Stimulated activated naive CD8-positive, alpha-beta T cell treated with anti-CD3 and anti-CD28 coated beads, Interleukin-15, Interleukin-2, amounts not matched to agents 100 U/mL and 50 U/mL, for 24 hours (primary cell): ENCODE measurements around the gene CHAF1A.
A peak's percentile ranks its signal among the peaks of the same experiment; 100 is the strongest.

Source experiments
- ATAC-seq: fragments of 150-1000 bp; cut with Tn5 transposase; one replicate; pipeline ENCODE4 v1.10.0; 2021
- DNase-seq: peaks from one replicate; pipeline ENCODE4 v3.0.0; 2021

The CHAF1A gene

DNA sequence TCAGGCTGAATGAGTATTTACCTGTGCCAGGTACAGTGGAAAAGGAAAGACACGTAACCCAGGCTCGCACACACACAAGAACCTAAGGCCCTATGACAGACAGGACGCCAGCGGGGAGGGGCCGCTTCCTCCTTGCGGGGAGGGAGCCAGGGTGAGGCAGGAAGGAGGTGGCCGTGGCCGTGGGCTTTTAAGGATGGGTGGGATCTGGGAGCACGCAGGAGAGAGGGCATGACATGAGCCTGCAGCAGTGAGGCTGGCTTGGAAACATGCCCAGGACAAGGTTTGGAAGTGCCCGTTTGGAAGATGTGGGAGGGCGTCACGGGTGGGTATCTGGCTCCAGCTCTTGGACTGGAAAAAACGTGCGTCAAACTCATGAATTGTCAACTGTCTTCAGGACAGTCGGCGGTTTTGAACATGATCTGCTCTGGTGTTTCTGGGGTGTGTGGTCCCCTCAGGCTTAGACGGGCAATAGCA lies 22.1 kb upstream of the CHAF1A start:
- peak; percentile 44 for ATAC-seq
- DNase-seq = peak; percentile 61

DNA sequence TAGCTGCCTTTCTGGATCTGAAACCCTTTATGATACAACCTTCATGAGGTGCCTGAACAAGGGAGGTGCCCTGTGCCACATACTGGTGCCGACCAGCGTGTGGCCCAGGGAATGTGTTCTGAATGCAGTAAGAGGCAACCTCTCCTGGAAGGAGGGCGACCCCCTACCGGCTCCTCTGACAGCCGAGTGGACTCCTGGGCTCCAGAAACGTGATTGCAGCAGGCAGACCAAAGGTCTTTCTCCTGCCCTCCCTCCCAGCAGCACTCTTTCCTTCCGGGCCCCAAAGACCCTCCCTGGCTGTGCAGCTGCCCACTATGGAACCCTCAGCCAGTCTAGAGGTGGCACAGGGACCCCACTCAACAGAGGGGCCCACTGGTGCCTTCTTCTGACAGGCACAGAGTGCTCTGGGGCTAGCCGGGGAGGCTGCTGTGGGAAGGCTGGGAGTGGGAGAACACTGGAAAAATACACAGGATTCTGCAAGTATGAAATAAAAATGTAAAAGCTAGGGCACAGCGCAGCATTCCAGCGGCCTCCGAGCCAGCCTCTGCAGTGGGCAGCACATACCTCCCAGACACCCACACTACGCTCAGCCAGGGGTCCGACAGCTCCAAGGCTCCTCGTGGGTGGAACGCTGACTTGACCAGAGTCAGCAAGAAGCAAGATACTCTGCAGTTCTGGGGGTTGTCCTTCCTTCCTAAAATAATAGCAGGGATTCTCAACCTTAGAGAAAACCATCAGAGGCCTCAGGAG lies 17.0 kb upstream of the CHAF1A start:
- DNase-seq = no peak
- no peak for ATAC-seq

DNA sequence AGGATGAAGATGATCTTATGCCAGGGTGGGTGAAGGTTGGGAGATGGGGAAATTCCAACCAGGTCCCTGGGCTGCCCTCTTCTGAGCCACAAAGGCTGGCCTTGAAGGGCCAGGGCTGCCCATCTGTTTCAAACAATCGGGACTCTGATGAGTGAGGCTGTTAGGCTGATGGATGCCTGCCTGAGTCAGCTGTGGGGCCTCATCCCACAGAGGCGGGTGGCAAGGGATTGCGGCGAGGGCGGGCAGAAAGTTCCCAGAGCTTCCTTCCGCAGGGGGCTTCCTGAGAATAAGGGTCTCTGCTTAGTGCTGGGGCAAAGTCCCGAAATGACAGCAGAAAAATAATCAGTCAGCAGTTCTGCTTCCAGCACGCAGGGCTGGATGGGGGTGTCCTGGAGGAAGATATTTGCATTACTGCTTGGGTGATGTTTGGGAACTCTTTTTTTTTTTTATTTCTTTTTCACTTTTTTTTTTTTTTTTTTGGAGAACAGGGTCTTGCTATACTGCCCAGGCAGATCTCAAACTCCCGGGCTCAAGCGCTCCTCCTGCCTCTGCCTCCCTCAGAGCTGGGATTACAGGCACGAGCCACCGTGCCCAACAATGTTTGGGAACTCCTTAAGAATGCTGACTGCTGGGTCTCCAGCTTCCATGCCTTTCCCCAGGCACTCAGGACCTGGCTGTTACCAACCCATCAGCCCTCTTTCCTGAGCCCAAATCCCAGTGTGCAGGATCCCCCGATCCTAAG lies 16.2 kb upstream of the CHAF1A start:
- DNase-seq (no peak), ATAC-seq (no peak)

DNA sequence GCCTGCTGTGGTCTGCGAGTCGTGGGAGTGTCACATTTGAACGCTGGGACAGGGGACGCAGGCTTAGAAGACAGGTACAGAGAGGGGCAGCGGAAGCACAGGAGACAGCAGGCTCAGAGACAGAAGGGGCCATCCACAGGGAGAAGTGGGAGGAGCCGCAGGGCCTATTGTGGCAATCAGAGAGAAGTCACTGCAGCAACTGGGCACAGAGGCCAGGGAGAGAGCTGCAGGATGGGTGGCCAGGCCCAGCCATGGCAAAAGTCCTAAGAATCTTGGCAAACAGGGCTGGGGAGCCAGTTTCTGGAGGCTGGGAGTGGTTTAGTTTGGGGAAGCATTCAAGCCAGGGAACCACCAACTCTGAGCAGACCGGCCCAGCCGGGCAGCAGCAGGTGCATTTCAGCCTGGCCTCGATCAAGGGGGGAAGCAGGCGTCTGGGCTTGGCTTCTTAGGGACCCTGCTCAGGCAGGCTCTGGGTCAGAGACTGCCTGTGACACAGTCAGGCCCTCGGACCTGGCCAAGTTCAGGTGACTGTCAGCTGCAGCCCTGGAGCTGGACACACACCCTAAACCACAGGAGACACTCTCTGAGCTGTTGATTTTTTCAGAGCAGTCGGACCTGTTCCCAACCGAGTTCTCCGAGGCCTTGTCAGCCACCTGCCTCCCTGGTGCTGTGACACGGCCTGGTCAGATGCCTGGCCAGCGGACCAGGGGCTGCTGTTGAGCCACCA lies 13.9 kb upstream of the CHAF1A start:
- DNase-seq = no peak
- no peak for ATAC-seq

DNA sequence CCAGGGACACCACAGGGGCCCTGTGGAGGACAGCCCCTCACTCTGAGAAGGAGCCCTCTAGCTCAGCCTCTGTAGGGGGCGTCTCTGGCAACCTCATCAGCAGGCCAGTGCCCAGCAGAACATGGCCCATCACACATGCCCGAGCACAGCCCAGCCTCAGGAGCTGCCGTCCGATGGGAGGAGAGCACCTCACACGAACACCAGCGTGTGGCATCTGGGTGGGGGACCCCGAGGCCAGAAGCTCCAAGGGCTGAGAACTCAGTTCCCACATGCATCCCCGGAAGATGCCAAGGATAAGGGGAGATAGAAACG lies 13.4 kb upstream of the CHAF1A start:
- DNase-seq = no peak
- ATAC-seq = no peak

DNA sequence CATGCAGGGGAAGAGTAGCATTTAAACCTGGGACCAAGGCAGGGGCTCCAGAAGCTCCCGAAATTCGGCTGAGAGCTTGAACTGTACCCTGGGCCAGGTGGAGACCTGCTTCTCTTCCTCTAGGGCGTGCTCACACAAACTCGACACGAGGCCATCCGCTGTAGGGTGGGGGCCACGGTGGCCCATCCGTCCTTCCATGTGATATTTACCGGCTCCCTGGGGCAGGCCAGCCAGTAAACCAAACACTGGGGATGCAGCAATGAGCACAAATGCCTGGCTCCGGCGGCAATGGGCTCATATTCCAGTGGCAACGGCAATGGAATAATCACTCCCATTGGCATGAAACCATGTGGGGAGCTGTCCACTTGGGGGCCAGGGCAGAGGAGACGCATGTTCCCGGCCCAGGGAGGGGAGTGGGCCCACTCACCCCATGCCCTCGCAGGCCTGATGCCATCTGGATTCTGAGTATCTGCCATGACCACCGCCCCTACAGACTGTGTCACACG lies 12.9 kb upstream of the CHAF1A start:
- ATAC-seq (no peak), DNase-seq (no peak)

DNA sequence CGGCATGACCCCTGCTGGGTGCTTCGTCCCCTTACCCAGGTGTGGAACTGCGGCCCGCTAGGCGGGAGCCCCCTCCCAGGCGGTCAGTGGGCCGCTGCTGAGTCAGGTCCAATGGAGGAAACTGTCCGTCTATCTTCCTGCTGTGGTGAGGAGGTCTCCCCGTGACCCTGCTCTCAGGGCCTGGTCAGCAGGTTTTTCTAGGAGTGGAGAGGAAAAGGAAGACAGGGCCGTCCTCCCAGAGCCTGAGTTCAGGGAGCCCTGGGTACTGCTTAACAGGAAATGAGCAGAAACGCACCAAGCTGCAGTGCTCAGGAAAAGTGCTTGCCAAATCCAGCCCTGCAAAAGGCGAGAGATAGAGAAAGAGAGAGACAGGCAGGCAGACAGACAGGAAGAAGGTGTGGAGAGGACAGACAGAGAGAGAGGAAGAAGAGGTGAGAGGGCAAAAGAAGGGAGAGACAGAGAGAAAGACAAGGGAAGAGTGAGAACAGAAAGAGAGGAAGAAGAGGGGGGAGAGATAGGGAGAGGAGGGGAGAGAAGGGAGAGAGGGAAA lies 12.3 kb upstream of the CHAF1A start:
- DNase-seq (no peak), ATAC-seq (no peak)

DNA sequence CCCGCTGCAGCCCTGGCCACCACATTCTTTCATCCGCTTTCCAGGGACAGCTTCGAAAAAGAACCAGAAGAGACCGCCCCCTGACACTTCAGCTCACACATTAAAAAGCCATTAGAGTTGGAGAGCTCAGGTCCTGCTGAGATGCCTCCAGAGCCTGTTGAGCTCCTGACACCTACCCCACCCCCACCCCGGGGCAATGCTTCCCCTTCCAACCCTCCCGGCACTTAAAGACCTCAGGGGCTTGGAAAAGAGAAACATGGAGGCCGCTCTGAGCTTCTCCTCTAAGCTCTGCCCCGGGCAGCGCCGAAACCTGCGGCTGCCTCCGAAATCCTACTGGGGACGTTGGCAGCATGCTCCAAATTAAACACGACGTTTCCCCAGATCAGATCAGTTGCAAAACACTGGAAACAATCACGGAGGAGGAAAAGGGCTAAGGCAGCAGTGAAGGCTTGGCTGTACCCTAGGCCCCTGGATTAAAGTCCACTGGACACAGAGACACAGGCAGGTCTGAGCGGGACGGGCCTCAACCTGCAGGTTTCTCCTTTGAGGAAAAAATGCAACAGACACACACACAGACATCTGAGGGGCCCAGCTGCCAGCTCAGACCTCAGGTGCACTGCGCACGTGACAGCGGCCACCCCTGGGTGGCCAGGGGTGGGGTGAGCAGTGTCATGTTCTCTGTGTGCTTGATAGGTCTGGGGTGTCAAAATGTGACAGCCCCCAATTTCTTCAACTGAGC lies 11.7 kb upstream of the CHAF1A start:
- DNase-seq = no peak

DNA sequence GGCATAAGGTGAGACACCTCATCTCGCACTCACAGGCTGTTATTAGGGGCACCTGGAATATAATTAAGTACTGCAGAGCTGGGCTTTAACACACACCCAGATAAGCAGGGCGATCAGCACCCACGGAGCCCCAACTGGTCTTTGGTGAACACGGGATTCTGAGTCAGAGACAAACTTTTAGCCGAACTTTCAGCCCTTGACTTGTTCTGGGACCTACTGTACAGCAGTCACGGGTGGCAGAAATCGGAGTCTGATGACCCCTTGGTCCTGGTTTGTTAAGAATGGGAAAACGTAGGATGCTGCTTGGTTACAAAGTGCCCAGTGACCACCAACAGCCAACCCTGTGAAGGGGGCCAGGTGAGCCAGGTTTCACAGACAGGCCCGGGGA lies 11.1 kb upstream of the CHAF1A start:
- no peak for ATAC-seq
- no peak for DNase-seq

More for the DNA sequence above, 11.7 kb upstream of the CHAF1A start:
- no peak for ATAC-seq

DNA sequence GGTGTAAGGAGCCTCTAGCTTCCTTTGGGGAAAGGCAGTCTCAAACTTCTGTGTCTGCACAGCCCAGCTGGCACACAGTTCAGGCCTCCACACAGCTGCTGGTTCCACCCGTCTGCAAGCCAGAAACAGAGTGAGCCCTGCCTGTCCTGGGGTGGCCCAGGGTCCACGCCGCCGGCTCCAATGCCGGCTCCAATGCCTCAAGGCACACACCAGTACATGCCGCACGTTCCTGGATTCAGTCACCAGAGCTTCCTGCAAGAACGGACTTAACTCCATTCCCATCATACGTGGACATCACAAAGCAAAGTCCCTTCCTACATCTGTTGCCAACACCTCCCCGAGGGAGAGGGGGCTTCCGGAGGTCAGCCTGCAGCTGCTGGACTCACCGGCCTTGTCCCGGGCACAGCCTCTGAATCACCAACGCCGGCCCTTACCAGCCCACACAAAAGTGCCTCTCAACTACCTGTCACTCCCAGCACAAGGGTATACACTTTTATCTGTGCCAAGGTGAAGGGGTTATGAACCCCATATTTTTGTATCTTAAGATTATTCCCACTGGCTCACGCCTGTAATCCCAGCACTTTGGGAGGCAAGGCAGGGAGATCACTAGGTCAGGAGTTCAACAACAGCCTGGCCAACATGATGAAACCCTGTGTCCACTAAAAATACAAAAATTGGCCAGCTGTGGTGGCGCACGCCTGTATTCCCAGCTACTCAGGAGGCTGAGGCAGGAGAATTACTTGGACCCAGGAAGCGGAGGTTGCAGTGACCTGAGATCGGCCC lies 10.5 kb upstream of the CHAF1A start:
- DNase-seq = no peak
- ATAC-seq = no peak

DNA sequence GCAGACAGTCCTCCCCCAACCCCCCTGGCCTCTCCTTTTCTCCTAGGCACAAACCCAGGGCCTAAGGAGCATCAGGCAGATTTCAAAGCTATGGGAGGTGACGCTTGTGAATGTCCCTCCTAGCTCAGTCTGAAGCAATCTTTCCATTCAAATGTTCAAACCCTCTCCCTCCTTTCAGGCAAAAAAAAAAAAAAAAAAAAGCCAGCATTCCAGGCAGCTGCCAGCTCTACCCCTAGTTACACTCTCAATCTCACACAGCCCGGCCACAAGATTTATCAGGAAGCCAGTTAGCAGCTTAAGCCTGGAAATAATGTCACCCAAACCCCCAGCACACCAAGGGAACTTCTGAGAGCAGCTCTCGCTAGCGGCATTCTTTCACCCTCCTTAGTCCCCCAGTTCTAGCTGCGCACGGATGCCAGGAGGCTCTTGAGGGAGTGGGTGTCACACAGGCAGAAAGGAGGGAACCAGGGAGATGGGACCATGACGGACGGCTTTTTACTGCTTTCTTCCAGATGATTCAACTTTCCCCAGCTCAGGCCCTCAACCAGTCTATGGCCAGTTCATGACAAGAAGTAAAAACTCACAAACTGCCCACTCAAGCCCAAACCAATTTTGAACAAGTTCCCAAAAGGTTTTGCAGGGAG lies 8.4 kb upstream of the CHAF1A start:
- no peak for DNase-seq
- ATAC-seq = no peak

DNA sequence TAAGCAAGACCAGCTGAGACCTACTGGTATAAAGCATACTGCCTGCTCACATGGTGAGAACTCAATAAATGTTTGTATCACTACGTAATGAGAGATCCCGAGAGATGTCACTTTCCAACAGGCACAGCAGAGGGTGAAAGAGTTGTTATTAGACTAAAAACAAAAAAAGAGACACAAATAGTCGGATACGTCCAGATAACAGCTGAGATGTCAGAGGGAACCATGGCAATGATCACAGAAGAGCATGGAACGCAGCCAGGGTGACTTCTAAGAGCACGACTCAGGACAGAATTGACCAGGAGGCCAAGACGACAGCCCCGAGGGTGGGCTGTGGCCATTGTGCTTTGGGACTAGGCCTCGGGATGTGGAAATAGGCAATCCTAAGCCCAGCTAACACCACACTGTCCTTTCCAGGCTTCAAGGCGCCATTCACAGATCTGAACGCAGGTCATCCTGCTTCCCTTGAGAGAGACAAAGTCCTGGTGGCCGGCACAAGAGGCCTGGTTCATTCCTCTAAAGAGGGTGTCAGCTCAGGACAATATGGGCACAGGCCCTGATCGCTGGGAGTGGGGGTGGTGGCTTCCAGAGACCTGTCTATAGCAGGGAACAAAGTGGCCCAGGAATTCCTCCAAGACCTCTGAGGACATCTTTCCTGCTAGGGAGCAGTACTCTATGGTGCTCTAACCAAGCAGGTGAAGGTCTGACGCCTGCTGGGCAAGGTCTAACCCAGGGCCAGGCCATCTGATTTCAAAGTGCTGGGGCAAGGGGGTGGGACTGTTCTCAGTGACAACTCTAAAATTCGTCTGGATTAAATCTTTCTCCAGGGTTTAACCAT lies 5.3 kb upstream of the CHAF1A start:
- ATAC-seq = no peak
- DNase-seq = no peak

DNA sequence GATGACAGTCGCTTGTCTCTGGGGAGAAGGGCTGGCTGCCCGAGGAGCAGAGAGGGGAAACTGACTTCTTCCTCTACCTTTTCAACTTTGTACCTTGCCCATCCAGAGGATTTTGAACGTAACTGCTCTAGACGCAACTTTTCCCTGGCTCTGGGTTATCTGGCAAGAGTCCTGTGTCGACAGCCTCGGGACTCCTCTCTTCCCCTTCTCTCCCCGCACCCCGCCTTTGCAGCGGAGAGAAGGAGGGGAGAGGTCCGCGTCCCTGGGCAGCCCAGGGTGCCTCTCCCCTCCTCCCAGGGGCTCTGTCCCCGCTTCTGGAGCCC lies 2.7 kb upstream of the CHAF1A start:
- ATAC-seq (peak; percentile 1), DNase-seq (no peak)

DNA sequence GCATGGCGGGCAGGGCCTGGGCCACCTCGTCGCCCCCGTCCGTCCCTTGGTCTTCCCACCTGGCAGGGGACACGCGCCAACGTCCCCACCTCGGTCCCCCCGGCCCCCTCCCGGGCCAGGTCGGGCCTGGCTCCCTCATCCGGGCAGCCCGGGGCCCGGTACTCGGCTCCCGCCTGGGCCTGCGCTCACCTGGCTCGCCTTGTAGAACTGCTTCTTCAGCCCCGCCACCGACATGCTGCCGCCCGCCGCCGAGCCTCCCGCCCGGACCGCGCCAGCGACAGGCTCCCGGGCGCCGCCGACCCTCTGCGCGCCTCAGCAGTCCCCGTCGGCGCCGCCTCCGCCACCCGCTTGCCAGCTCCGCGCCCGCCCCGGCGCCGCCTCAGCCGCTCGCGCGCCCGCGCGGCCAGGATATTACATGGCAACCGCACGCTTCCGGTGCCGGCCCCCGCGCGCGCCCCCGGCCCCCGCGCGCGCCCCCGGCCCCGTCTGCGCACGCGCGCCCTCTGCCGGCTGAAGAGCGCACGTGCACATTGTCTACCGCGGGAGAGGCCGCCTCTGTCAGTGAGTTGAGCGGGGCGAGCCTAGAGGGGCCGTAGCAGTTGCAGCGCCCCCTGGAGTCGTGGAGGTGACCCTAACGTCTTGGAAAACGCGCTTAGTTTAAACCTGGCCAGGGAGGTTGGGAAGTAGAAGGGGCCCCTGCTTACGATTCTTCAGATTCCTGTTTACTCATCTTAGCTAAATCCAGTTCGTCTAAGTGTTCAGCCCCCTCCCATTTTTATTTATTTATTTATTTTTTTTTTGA lies 2.1 kb upstream of the CHAF1A start, which contains the start of gene SH3GL1:
SH3GL1 (minus strand) TSS at position 413 of the 802 bp plus-strand sequence; CDS start at position 234, 179 bp downstream.
- peak; percentile 93 for DNase-seq
- ATAC-seq = peak; percentile 77

DNA sequence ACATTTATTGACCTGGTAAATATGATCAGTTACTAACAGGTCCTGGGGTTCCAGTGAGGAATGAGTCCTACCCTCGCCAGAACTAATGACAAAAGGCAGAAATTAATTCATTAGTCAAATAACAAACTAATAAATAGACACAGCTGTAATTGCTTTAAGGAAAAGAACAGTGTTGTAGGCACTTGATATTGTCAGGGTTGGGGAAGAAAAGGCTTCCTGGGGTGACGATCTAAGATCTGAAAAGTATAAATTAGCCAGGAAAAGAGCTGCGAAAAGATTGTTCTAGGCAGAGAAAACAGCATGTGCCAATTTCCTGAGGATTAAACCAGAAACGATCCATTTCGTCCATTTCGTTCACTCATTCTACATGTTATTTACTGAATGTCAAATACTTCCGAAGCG lies 670 bp upstream of the CHAF1A start:
- no peak for DNase-seq
- no peak for ATAC-seq

DNA sequence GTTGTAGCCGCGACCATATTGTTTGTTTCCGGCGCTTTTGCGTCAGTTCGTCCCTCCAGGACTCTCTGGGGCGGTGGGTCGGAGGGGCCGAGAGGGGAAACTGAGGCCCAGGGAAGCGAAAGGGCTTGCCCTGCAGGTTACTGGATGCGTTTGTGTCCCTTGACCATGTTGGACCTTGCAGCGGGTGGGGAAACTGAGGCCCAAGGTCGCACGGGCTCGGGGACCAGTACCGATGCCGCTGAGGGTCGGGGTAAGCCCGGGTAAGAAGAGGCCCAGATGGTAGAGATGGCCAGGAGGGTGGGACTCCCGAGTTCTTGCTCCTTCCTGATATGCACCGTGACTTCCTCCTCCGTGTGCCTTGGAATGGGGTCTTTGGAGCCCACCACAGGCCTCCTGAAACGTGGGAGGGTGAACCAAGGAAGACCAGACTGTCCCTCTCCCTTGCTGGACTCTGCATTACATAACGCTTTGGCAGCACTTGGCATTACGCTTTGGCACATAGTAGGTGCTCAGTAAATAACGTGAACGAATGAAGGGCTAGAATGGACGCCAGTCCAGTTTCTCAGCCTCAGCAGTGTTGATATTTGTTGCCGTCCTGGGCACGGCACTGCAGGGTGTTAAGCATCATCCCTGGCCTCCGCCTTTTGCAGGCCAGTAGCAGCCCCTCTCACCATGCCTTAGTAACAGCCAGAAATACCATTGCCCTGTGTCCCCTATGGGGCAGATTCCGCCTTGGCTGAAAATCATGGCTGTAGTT lies 743 bp downstream of the CHAF1A start:
- no peak for DNase-seq
- no peak for ATAC-seq

DNA sequence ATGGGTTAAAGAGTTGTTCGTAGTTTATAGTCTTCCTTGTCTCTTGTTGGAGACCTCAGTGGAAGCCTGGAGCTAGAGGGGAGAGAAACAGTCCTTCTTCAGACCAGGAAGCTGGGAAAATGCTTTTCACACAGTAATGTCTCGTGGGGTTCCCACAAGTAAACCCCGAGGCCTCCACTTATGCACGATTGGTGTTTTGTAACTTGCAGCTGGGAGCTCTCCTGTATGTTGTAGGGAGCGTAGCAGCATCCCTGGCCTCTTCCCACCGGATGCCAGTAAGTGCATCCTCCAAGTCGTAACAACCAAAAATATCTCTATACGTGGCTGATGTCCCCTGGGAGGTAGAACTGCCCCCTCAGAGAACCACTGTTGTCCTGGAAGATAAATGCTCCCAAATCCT lies 3.5 kb downstream of the CHAF1A start:
- DNase-seq (no peak), ATAC-seq (no peak)

DNA sequence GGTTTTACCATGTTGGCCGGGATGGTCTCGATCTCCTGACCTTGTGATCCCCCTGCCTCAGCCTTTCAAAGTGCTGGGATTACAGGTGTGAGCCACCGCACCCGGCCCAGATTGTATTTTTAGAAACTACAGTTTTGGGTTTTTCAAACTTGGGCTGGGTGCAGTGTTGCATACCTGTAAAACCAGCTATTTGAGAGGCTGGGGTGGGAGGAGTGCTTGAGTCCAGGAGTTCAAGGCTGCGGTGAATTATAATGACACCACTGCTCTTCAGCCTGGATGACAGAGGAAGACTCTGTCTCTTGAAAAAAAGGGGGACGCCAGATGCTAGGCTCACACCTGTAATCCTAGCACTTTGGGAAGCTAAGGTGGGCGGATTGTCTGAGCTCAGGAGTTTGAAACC lies 4.2 kb downstream of the CHAF1A start:
- ATAC-seq (no peak), DNase-seq (no peak)
